Cardiac muscle cell (in vitro differentiated cells and primary cell): ENCODE data around the gene POM121C. TPM values are rescaled to one million over a fixed set of nuclear protein-coding genes. Genes with fewer than 3 reads are reported as not detected.
"Not testable (repeated sequence)": the region's sequence is repeated elsewhere in the genome, so short reads cannot be mapped to it uniquely, and the experiment has no call there.

Experiments
- DNase-seq, 2 donors: peaks; one replicate each; pipeline versions ENCODE4 v3.0.0 to v3.0.0-alpha.2; 2010 to 2017; ENCODE audit warnings: low read depth in 1 of 2, low spot score in 1 of 2
- H3K27ac ChIP-seq: fragments of 200-600 bp; sonication (generic); 2 replicates; pipeline ENCODE4 v1.5.1; 2016
- H3K27me3 ChIP-seq: fragments of 200-600 bp; sonication (generic); 2 replicates; pipeline ENCODE4 v1.6.0; 2016; ENCODE audit warnings: control low read depth
- H3K36me3 ChIP-seq: fragments of 200-600 bp; sonication (generic); 2 replicates; pipeline ENCODE4 v1.5.1; 2016; ENCODE audit warnings: control low read depth
- H3K4me1 ChIP-seq: fragments of 200-600 bp; sonication (generic); 2 replicates; pipeline ENCODE4 v1.8.1; 2017; ENCODE audit warnings: low read depth, mild to moderate bottlenecking, mixed run types
- H3K4me3 ChIP-seq: fragments of 200-600 bp; sonication (generic); 2 replicates; pipeline ENCODE4 v1.5.1; 2016; ENCODE audit warnings: mild to moderate bottlenecking
- H3K9me3 ChIP-seq: fragments of 200-600 bp; sonication (generic); 2 replicates; pipeline ENCODE4 v1.5.1; 2017; ENCODE audit warnings: low read depth, mild to moderate bottlenecking, control low read depth
- polyA plus RNA-seq: library from polyadenylated mRNA; unstranded; fragments of >200 nt; fragmentation: Nextera tagmentation; extraction: Ambion mirVana; gene quantifications from 2 replicates; pipeline ENCODE4 v1.2.1, GENCODE V29; 2016
- total RNA-seq: library from RNA; depleted of rRNA; stranded (reverse); fragments of >200 nt; gene quantifications from 2 replicates; pipeline ENCODE4 v1.2.3, GENCODE V29; 2016

POM121C gene
- total and polyA plus RNA-seq, 2 experiments from 2014 or later = 17.2 to 47.7 TPM

DNA sequence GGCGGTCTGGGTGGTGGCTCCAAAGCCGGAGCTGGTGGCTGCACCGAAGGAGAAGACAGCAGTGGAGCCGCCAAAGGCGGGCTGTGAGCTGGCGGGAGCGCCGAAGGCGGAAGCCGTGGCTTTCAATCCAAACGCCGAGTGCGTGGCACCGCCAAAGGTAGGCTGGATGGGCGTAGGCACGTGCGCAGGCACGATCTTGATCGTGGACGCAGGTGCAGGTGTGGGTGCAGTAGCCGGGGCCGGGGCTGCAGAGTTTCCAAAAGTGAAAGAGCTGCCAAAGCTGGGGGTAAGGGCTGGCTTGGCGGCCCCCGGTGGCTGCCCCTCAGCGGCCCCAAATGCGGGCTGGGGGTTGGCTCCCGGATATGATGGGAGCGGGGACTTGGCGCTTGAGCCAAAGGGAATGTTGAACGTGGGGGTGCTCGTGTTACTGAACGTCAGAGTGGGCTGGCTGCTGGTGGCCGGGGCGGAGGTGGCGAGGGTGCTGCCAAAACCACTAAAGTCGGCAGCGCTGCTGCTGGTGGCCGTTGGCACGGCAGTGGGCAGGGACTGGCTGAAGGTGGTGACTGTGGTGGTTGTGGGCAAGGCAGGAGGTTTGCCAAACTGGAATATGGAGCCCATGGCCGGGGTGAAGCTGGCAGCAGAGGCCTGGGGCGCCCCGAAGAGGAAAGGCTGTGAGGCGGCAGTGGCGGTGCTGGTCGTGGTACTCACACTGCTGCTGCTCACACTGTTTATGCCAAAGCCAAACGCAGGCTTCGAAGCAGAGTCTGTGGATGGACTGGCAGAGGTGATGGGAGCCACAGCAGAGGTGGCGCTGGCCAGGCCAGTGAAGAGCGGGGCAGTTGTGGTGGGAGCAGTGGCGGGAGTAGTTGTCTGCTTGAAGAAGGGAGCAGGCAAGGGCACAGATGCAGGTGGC lies 64.0 kb downstream of the POM121C start:
- not testable (repeated sequence) for DNase-seq, H3K27ac ChIP-seq, H3K36me3 ChIP-seq, H3K27me3 ChIP-seq, H3K4me1 ChIP-seq, H3K9me3 ChIP-seq, H3K4me3 ChIP-seq

DNA sequence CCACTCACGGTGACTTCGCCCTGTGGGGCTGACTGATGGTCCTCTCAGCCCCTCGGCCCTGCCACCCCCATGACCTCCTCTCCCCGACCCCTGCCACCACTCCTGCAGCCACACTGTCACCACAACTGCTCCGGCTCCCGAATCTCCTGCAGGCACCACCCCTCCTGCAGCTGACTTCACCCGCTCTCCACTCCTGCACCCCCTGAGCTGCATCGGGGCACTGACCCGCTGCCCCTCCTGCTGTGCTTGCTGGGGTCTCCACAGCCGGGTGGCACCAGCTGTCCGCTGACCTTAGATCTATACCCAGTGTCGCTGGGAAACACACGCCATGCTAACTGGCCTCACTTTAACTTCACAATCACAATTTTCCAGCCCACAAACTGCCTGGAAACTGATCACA lies 65.9 kb downstream of the POM121C start:
- H3K4me3 ChIP-seq, DNase-seq, H3K27me3 ChIP-seq, H3K27ac ChIP-seq, H3K9me3 ChIP-seq, H3K4me1 ChIP-seq: not testable (repeated sequence)
- peaks cover 11% of the 10 kb centered on the region for H3K36me3 ChIP-seq

DNA sequence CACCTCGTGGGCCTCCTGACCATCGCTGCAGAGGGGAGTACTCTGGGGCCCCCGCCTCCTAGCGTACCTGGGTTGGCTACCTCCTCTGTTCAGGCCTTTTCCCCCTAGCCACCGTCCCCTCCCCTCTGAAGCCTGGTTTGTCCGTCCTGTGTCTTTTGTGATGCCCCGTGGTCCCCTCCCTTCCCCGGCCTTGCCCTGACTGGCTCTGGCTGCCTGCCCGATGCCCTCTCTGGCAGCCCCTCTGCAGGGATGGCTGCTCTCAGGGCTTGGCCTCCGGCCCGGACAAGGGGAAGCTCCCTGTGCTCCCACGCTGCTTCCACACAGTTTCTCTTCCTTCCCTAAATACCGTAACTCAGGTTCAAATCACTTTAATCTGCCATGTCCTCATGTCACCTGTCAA lies 66.4 kb downstream of the POM121C start:
- H3K4me1 ChIP-seq, H3K27ac ChIP-seq, H3K4me3 ChIP-seq, H3K9me3 ChIP-seq, H3K27me3 ChIP-seq, DNase-seq: not testable (repeated sequence)
- H3K36me3 ChIP-seq = peaks cover 11% of the 10 kb centered on the region

DNA sequence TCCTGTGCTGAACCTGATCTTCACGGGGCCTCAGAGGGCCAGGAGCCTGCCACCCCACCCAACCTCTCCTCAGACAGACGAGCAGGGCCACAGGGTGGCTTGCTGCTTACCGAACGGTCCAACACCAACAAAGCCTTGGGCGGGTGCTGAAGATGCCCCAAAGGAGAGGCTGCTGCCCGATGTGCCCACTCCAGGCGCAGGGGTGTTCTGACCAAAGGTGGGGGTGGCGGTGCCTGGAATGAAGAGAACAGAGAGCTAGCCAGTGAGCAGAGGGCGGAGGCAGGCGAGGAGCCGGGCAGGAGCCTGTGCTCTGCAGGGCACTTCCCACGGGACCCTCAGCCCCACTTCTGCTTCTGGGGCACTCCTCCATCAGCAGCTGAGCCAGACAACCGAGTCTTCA lies 66.9 kb downstream of the POM121C start:
- not testable (repeated sequence) for H3K36me3 ChIP-seq, H3K4me3 ChIP-seq, DNase-seq, H3K4me1 ChIP-seq, H3K27me3 ChIP-seq, H3K9me3 ChIP-seq, H3K27ac ChIP-seq

DNA sequence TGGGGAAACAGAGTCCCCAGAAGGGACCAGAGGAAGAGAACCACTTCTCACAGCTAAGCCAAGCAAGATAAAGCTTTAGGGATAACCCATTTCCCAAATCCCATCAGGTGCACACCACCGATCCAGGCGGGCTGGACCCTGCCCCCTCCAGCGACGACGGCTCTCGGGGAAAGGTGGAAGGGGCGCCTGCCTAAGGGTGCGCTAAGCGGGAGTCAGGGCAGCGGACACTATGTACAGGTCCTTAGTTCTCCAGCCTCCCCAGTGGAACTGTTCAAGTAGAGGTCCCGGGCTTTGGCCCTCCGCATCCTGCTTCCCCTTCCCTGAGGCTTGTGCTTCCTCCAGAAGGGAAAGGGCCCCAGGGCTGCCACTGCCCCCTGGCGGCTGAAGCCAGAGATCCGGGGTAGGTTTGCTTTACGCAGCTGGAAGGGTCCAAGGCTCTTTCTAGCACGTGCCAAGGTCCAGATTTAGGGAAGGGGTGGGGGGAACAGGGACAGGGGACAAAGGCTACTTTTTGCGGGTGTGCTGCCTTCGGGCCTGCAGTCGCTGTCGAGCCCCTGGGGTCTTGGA lies 67.7 kb downstream of the POM121C start:
- not testable (repeated sequence) for H3K9me3 ChIP-seq, DNase-seq, H3K27ac ChIP-seq, H3K4me1 ChIP-seq, H3K4me3 ChIP-seq, H3K36me3 ChIP-seq, H3K27me3 ChIP-seq

DNA sequence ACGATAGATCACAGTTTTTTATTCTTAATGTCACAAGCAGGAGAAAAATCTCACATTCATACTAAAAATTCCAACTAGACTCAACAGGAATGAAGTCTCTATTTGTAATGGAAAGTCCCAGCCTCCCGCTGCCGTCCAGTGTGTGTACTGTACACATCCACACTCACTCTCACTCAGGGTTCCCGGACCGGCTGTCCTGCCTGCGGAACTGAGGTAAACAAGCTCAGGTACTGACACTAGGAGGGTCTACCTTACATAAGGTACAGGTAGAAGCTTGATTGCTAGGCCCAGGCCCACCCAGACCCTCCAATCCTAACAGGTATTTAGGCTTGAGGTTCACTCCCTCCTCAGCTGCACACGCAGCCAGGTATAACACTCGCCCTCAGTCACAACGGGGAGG lies 69.3 kb downstream of the POM121C start:
- not testable (repeated sequence) for H3K36me3 ChIP-seq, H3K4me3 ChIP-seq, H3K4me1 ChIP-seq, H3K27me3 ChIP-seq, H3K9me3 ChIP-seq, DNase-seq, H3K27ac ChIP-seq

DNA sequence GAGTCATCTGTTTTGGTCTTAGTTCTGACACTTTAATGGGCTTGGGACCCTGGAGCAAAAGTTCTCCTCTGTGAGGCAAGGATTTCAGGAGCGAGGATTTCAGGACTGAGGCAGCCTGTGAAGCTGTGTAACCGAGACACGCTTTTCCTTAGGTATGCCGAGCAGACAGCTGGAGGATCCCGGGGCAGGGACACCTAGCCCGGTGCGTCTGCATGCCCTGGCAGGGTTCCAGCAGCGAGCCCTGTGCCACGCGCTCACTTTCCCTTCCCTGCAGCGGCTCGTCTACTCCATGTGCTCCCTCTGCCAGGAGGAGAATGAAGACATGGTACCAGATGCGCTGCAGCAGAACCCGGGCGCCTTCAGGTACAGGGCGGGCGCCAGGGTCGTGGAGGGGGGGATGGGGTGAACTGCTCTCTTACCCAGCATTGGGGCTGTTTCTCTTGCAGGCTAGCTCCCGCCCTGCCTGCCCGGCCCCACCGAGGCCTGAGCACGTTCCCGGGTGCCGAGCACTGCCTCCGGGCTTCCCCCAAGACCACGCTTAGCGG lies 70.2 kb downstream of the POM121C start:
- not testable (repeated sequence) for H3K27me3 ChIP-seq, DNase-seq, H3K27ac ChIP-seq, H3K36me3 ChIP-seq, H3K9me3 ChIP-seq, H3K4me3 ChIP-seq, H3K4me1 ChIP-seq

DNA sequence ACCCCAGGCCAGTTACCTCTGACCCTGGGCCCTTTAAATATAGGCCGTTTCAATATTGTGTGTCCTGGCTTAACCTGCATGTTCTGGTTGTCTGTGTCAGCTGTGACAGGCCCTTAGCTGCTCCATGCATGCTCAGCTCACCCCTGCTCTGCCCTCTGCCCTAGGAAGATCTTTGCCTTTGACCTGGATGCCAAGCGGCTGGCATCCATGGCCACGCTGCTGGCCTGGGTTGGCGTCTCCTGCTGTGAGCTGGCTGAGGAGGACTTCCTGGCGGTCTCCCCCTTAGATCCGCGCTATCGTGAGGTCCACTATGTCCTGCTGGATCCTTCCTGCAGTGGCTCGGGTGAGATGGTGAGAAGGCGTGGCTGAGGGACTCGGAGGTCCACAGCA lies 70.7 kb downstream of the POM121C start:
- H3K4me1 ChIP-seq, H3K36me3 ChIP-seq, DNase-seq, H3K9me3 ChIP-seq, H3K4me3 ChIP-seq, H3K27me3 ChIP-seq, H3K27ac ChIP-seq: not testable (repeated sequence)

DNA sequence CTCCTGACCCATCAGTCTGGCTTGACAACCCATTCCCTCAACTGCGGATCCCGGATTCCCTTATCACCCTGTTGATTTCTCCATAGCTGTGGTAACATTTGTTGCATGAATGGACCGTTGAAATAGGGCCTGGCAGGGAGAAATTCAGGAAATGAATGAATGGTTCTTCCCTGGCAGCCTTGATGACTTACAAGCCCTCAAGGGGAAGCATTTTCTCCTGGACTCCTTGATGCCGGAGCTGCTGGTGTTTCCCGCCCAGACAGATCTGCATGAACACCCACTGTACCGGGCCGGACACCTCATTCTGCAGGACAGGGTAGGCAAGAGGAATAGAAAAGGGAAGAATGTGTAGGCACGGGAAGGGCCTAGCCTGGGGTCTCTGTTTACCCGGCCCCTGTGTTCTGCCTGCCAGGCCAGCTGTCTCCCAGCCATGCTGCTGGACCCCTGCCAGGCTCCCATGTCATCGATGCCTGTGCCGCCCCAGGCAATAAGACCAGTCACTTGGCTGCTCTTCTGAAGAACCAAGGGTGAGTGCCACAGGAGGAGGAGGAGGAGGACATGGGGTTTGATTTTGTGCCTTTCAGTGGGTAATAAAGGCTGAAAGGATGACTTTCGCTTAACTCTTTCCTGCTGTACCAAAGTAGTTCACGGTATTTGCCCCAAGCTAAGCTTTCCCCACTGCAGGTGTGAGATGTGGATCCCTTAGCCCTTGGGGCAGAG lies 71.2 kb downstream of the POM121C start:
- not testable (repeated sequence) for H3K36me3 ChIP-seq, H3K4me3 ChIP-seq, H3K9me3 ChIP-seq, H3K4me1 ChIP-seq, H3K27me3 ChIP-seq, H3K27ac ChIP-seq
- peak in 1 of 2 donors; percentile 7 for DNase-seq

DNA sequence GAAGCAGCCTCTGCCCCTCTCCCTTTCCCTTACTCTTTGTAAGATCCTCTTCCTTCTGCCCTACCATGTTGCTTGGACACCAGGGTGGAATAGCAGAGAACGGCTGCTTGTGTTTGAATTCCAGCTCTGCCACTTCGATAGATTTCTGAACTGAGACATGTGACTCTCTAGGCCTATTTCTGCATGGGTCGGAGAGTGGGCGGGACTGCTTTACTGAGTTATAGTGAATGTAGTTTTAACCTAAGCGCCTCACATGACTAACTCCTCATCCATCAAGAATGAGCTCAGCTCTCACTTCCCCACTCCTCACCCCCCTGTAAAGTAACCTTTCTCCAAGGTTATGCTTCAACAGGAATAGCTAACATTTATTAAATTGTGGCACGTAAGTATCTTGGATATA lies 71.9 kb downstream of the POM121C start:
- not testable (repeated sequence) for H3K4me3 ChIP-seq, H3K4me1 ChIP-seq, H3K9me3 ChIP-seq, DNase-seq, H3K27ac ChIP-seq, H3K36me3 ChIP-seq, H3K27me3 ChIP-seq

DNA sequence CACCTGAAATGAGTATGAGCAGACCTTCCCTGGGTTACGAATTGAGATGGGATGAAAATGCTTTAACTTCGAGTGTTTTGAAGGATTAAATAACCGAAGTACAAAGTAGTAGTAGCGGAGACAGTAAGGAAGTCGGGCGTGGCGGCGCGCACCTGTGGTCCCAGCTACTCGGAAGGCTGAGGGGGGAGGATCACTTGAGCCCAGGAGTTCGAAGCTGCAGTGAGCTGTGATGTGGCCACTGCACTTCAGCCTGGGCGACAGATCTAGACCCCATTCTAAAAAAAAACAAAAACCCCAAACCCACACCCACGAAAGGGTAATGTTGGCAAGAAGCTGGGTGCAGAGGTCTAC lies 75.3 kb downstream of the POM121C start:
- H3K4me1 ChIP-seq, H3K27me3 ChIP-seq, DNase-seq, H3K27ac ChIP-seq, H3K36me3 ChIP-seq, H3K9me3 ChIP-seq, H3K4me3 ChIP-seq: not testable (repeated sequence)

DNA sequence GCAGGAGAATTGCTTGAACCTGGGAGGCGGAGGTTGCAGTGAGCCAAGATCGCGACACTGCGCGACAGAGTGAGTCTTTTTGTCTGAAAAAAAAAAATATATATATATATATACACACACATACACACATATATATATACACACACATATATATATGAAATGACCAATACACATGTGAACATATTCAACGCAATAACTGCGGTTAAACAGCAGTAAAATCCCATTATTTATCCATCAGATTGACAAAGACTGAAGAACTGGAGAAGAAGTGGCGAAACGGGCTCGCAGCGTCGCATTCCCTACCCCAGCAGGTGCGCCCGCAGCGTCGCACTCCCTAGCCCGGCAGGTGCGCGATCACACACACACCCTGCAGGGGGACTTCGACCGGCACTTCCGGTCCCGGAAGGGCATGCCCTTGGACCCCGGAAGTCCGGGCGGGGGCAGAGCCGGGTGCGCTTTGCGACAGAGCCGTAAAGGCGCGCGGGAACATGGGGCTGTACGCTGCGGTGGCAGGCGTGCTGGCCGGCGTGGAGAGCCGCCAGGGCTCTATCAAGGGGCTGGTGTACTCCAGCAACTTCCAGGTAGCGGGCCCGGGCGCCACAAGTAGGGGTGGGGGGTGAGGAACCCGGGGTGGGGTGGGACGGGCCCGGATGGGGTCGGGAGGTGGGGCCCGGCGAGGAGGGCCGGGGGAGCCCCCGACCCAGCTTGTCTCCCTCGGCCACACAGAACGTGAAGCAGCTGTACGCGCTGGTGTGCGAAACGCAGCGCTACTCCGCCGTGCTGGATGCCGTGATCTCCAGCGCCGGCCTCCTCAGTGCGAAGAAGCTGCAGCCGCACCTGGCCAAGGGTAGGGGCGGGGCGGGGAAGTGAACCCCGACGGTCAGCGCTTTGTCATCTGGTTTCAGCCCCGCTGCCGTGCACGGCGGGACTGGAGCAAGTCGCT lies 75.9 kb downstream of the POM121C start:
- not testable (repeated sequence) for H3K4me1 ChIP-seq, H3K27me3 ChIP-seq, H3K9me3 ChIP-seq, H3K27ac ChIP-seq, H3K36me3 ChIP-seq, DNase-seq
- peak overlapping the region; percentile 32 for H3K4me3 ChIP-seq

DNA sequence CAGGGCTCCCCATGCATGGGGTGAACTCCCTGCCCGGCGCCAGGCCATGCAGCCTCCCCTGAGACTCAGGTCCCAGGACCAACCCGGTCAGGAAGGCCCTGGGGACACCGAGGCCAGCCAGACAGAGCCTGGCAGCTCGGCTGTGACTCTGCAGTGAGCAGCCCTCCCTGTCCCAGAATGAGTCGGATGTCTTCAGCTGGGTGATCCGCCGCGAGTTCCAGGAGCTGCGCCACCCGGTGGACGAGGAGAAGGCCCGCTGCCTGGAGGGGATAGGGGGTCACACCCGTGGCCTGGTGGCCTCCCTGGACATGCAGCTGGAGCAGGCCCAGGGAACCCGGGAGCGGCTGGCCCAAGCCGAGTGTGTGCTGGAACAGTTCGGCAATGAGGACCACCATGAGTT lies 81.4 kb downstream of the POM121C start:
- H3K4me3 ChIP-seq = not testable (repeated sequence)

More for the DNA sequence above, 81.4 kb downstream of the POM121C start:
- not testable (repeated sequence) for H3K27me3 ChIP-seq, H3K9me3 ChIP-seq, H3K4me1 ChIP-seq, H3K27ac ChIP-seq, DNase-seq, H3K36me3 ChIP-seq
